OCI-LY3 (cell line): ENCODE results near the gene LHFPL2.
"Not testable (repeated sequence)": the region's sequence is repeated elsewhere in the genome, so short reads cannot be mapped to it uniquely, and the experiment has no call there.

Experiments
- H2AFZ ChIP-seq: fragments of 200-600, 300-600 bp; shearing (Covaris generic); 2 replicates; pipeline ENCODE4 v1.6.0; 2014; ENCODE audit warnings: antibody characterized with exemption, low read depth, low read length
- H3K27ac ChIP-seq: fragments of 200-600, 300-600 bp; sonication (generic); 2 replicates; pipeline ENCODE4 v1.5.1; 2014; ENCODE audit warnings: mild to moderate bottlenecking, low read length, moderate library complexity, mixed read lengths
- H3K27me3 ChIP-seq: fragments of 200-600, 300-600 bp; sonication (generic); 2 replicates; pipeline ENCODE4 v1.6.1; 2014; ENCODE audit warnings: low read depth, low read length, mixed read lengths
- H3K36me3 ChIP-seq: fragments of 200-600, 300-600 bp; sonication (generic); replicated peaks from 2 replicates; pipeline ENCODE3; 2014; ENCODE audit warnings: low read depth, low read length, mixed read lengths
- H3K4me1 ChIP-seq: fragments of 300-600, 200-600 bp; sonication (generic); 2 replicates; pipeline ENCODE4 v1.6.1; 2014; ENCODE audit warnings: low read length, mixed read lengths
- H3K4me2 ChIP-seq: fragments of 200-600, 300-600 bp; sonication (generic); 2 replicates; pipeline ENCODE4 v1.6.1; 2014; ENCODE audit warnings: low read length, mixed read lengths
- H3K4me3 ChIP-seq: fragments of 300-600, 200-600 bp; sonication (generic); 2 replicates; pipeline ENCODE4 v1.5.1; 2014; ENCODE audit warnings: antibody characterized with exemption, mild to moderate bottlenecking, low read length, moderate library complexity
- H3K79me2 ChIP-seq: fragments of 300-600, 200-600 bp; shearing (Covaris generic); 2 replicates; pipeline ENCODE4 v1.6.1; 2014; ENCODE audit warnings: mild to moderate bottlenecking, low read length, mixed read lengths
- H3K9ac ChIP-seq: fragments of 300-600, 200-600 bp; shearing (Covaris generic); 2 replicates; pipeline ENCODE4 v1.6.0; 2014; ENCODE audit warnings: mild to moderate bottlenecking, low read length, moderate library complexity
- H3K9me3 ChIP-seq: fragments of 200-600, 300-600 bp; shearing (Covaris generic); 2 replicates; pipeline ENCODE4 v1.6.1; 2014; ENCODE audit warnings: low read length, mixed read lengths; ENCODE audit not compliant: insufficient read depth
- H4K20me1 ChIP-seq: fragments of 200-600, 300-600 bp; sonication (generic); 2 replicates; pipeline ENCODE4 v1.6.1; 2016; ENCODE audit warnings: low read length, mixed read lengths; ENCODE audit not compliant: insufficient read depth
- EZH2phosphoT487 ChIP-seq: fragments of 200-600 bp; shearing (Covaris generic); IDR thresholded peaks from 2 replicates; pipeline ENCODE4 v1.6.1; 2018; ENCODE audit warnings: antibody characterized with exemption, mixed run types, low read depth
- TF ChIP-seq, protein P1 (sequence below): fragments of 200-600, 300-600 bp; sonication (generic); IDR thresholded peaks from 2 replicates; pipeline ENCODE4 v1.5.1; 2014; ENCODE audit warnings: antibody characterized with exemption, low read length, low read depth

LHFPL2 gene

DNA sequence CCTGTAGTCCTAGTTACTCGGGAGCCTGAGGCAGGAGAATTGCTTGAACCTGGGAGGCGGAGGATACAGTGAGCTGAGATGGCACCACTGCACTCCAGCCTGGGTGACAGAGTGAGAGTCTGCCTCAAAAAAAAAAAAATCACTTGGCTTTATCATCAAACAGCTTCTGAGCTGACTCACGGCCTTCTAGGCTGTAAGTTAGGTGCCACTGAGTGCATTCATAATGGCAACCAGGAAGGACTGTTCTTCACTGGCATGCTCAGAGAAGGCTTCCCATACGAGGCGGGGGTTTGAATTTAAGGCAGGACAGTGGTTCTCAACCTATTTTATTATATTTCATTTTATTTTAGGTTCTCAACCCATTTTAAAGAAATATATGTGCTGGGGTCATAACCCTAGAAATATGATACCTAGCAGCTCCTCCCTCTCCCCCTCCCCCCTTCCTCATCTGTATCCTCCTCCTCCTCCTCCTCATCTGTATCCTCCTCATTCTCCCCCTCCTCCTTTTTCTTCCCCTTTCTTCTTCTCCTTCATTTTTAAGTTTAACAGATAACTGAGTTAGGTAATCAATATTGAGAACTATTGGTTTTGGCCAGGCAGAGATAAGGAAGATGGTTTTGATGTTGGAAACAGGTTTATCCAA lies 19.0 kb upstream of the LHFPL2 start:
- H3K9me3 ChIP-seq: no peaks in the 10 kb centered on the region
- H2AFZ ChIP-seq: no peak overlapping the region
- H4K20me1 ChIP-seq: no peaks in the 10 kb centered on the region
- H3K79me2 ChIP-seq: no peaks in the 10 kb centered on the region
- H3K9ac ChIP-seq: no peak overlapping the region
- H3K27ac ChIP-seq: no peak overlapping the region
- H3K36me3 ChIP-seq: no peaks in the 10 kb centered on the region
- TF ChIP-seq, protein P1, sequence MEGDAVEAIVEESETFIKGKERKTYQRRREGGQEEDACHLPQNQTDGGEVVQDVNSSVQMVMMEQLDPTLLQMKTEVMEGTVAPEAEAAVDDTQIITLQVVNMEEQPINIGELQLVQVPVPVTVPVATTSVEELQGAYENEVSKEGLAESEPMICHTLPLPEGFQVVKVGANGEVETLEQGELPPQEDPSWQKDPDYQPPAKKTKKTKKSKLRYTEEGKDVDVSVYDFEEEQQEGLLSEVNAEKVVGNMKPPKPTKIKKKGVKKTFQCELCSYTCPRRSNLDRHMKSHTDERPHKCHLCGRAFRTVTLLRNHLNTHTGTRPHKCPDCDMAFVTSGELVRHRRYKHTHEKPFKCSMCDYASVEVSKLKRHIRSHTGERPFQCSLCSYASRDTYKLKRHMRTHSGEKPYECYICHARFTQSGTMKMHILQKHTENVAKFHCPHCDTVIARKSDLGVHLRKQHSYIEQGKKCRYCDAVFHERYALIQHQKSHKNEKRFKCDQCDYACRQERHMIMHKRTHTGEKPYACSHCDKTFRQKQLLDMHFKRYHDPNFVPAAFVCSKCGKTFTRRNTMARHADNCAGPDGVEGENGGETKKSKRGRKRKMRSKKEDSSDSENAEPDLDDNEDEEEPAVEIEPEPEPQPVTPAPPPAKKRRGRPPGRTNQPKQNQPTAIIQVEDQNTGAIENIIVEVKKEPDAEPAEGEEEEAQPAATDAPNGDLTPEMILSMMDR: no peak
- no peak for TF ChIP-seq EZH2phosphoT487
- no peak overlapping the region for H3K4me3 ChIP-seq
- H3K27me3 ChIP-seq: no peaks in the 10 kb centered on the region
- no peak overlapping the region for H3K4me2 ChIP-seq
- H3K4me1 ChIP-seq: no peaks in the 10 kb centered on the region

DNA sequence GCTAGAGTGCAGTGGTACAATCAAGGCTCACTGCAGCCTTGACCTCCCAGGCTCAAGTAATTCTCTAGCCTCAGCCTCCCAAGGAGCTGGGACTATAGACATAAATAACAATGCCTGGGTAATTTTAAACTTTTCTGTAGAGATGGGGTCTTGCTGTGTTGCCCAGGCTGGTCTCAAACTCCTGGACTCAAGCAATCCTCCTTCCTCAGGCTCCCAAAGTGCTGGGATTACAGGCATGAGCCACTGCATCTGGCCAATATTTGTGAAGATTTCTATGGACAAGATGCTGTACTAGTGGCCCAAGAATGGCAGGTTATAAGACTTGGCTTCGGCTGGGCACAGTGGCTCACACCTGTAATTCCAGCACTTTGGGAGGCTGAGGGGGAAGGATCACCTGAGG lies 18.4 kb upstream of the LHFPL2 start:
- not testable (repeated sequence) for H3K27me3 ChIP-seq, H3K4me1 ChIP-seq, H3K36me3 ChIP-seq, H3K4me3 ChIP-seq, H3K27ac ChIP-seq, H3K79me2 ChIP-seq, H3K9ac ChIP-seq, H4K20me1 ChIP-seq, H2AFZ ChIP-seq, H3K4me2 ChIP-seq, H3K9me3 ChIP-seq

DNA sequence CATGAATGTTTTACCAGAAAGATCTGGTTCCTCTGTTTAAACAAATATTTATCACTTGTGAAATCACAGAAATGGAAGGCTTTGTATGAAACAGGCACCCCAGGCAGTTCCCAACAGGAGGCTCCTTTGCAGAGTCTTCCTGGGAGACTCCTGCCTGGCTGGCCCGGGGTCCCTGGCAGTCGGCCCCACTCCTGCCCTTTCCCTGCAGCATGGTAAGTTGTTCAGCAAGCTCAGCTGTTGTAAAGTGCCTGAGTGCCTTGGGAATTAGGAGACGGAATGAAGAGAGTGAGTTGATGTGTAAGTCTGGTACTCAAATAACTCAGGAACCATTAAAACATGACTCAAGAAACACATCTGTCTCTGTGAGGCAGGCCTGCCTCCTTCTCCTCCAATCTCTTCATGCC lies 17.5 kb upstream of the LHFPL2 start:
- H3K36me3 ChIP-seq: no peaks in the 10 kb centered on the region
- H3K4me2 ChIP-seq: no peak overlapping the region
- no peaks in the 10 kb centered on the region for H3K27me3 ChIP-seq
- no peaks in the 10 kb centered on the region for H4K20me1 ChIP-seq
- H3K79me2 ChIP-seq: no peaks in the 10 kb centered on the region
- H3K27ac ChIP-seq: no peak overlapping the region
- H2AFZ ChIP-seq: no peak overlapping the region
- H3K9me3 ChIP-seq: no peaks in the 10 kb centered on the region
- no peak overlapping the region for H3K9ac ChIP-seq
- H3K4me1 ChIP-seq: peaks cover 4% of the 10 kb centered on the region
- TF ChIP-seq, protein P1: no peak
- no peak for TF ChIP-seq EZH2phosphoT487
- H3K4me3 ChIP-seq: no peak overlapping the region

DNA sequence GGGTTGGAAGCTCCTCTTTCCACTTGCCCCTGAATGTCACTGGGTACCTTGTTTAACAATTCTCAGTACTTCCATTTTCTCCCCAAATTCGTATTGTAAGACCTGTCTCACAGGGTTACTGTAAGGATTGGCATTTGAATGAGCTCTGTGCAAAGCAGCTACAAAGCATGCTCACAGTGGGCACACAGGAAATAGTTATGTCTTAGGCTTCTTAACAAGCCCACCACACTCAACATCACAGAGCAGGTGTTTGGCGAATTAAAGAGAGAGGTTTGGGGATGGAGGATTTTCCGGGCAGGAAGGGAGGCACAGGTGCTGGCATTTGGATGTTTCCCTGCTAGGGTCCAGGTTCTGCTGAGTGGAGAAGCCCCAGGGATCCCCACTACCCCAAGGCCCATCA lies 17.0 kb upstream of the LHFPL2 start:
- H3K4me2 ChIP-seq: no peak overlapping the region
- H3K36me3 ChIP-seq: no peaks in the 10 kb centered on the region
- H2AFZ ChIP-seq: no peak overlapping the region
- peaks cover 4% of the 10 kb centered on the region for H3K4me1 ChIP-seq
- H3K79me2 ChIP-seq: no peaks in the 10 kb centered on the region
- H3K4me3 ChIP-seq: no peak overlapping the region
- no peaks in the 10 kb centered on the region for H3K27me3 ChIP-seq
- TF ChIP-seq EZH2phosphoT487: no peak
- TF ChIP-seq, protein P1: no peak
- no peaks in the 10 kb centered on the region for H4K20me1 ChIP-seq
- H3K27ac ChIP-seq: no peak overlapping the region
- no peak overlapping the region for H3K9ac ChIP-seq
- no peaks in the 10 kb centered on the region for H3K9me3 ChIP-seq

DNA sequence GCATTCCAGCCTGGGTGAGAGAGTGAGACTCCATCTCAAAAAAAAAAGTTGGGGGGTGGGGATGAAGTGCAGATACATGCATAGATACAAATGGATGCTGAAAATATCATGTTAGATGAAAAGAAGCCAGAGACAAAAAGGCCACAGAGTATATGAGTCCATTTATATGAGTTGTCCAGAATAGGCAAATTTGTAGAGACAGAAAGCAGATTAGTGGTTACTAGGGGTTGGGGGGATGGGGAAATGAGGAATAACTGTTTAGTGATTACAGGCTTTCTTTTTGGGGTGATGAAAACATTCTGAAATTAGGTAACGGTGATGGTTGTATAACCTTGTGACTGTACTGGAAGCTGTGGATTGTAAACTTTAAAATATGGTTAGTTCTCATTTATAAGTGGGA lies 13.8 kb upstream of the LHFPL2 start:
- Histone ChIP-seq H3K27ac (no peak overlapping the region), H3K4me1 (peaks cover 4% of the 10 kb centered on the region), H3K4me3 (no peak overlapping the region), H3K79me2 (no peaks in the 10 kb centered on the region), H2AFZ (no peak overlapping the region), H3K4me2 (no peak overlapping the region), H4K20me1 (no peaks in the 10 kb centered on the region), H3K9me3 (no peaks in the 10 kb centered on the region), H3K36me3 (no peaks in the 10 kb centered on the region), H3K9ac (no peak overlapping the region), H3K27me3 (no peaks in the 10 kb centered on the region)
- no peak for TF ChIP-seq EZH2phosphoT487
- TF ChIP-seq, protein P1: no peak
